Fibroblast of skin of left quadriceps (primary cell): Measurements from ENCODE around the gene HOXA9.

Experiments
- DNase-seq, 2 experiments: peaks; one replicate each; pipeline ENCODE4 v3.0.0-alpha.2; 2013; ENCODE audit warnings: low read depth in 2 of 2

Gene HOXA9

DNA sequence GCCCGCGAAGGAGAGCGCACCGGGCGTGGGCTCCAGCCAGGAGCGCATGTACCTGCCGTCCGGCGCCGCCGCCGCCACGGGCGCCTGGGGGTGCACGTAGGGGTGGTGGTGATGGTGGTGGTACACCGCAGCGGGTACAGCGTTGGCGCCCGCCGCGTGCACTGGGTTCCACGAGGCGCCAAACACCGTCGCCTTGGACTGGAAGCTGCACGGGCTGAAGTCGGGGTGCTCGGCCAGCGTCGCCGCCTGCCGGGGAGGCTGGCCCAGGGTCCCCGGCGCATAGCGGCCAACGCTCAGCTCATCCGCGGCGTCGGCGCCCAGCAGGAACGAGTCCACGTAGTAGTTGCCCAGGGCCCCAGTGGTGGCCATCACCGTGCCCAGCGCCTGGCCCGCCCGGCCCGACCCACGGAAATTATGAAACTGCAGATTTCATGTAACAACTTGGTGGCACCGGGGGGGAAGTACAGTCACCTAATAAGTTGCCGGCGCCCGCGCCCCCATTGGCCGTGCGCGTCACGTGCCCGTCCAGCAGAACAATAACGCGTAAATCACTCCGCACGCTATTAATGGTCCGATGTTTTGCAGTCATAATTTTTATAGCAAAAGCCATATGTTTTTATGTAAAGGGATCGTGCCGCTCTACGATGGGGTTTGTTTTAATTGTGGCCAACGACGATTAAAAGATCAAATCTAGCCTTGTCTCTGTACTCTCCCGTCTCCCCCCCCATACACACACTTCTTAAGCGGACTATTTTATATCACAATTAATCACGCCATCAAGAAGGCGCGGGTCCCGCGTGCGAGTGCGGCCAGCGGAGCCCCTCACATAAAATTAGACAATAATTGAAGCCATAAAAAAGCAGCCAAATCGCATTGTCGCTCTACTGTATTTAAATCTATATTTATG is at the start of gene HOXA9:
Gene HOXA9 (minus strand): TSS at position 449 of the 907 bp plus-strand sequence. CDS start 80 bp downstream, at position 369.
- peak; percentile 95 to 96 for DNase-seq

DNA sequence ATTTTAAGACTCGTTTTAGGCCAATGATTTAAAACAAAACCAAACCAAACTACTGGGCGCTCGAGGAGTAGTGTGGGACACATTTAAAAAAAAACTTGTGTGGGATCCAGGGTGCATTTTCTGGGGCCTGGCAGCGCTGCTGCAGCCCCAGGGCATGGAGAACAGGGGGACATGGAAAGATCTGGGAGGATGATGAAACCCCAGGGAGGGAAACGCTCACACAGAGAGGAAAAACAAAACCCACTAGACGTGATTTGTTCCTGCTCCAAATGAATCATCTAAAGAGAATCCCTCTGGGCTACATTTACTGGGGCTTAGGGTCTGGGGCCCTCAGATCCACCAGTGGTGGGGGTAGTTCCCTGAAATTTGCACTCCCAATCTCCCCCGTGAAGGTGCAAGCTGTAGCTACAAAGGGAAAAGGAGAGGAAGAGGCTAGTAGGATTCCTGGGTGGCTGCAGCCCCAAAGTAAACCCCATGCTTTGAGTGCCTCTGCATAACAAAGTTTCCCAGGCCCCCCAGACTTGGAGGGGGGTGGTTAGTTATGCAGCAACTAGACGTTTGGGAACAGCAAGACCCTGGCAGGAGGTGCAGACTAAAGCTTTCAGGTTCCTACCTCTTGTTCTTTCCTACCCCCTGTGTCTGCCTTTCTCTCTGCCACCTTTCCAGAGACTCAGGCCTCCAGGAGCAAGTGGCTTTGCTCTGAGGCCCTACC is 49.1 kb upstream of the HOXA9 start:
- DNase-seq: no peak

DNA sequence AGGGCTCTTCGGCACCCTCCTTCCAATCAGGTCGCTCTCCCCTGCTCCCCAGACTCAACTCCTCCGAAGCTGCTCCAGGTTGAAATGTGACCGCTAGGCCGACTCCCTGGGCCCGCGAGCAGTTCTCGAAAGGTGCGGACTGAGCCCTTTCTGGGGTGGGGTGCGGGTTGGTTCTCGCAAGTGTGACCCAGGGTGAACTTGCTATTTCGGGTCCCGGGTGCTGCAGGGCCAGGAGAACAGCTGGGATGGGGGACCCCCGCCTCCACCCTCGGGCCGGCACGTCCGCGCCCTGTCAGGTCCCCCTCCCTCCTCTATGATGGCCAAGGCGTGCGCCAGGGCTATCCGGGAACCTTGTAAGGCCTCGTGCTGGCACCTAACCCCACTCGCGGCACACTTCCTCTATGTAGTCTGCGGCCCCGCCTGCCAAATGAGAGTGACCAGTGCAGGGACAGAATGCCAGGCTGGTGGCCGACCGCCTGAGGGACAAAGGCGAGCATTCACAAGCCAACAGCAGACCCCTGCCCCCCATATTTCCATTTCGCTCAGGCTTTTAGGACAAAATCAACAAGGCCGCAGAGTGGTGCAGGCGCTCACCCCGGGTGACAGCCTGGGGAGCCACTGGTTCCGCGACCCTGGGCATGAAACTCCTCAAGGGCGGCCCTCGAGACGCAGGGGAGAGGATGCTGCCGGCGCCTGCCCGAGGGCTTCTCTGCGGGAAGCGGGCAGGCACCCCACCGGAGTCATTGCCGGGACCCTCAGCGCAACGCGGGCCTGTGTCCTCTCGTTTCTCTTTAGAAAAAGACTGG is 48.3 kb upstream of the HOXA9 start:
- DNase-seq: no peak

DNA sequence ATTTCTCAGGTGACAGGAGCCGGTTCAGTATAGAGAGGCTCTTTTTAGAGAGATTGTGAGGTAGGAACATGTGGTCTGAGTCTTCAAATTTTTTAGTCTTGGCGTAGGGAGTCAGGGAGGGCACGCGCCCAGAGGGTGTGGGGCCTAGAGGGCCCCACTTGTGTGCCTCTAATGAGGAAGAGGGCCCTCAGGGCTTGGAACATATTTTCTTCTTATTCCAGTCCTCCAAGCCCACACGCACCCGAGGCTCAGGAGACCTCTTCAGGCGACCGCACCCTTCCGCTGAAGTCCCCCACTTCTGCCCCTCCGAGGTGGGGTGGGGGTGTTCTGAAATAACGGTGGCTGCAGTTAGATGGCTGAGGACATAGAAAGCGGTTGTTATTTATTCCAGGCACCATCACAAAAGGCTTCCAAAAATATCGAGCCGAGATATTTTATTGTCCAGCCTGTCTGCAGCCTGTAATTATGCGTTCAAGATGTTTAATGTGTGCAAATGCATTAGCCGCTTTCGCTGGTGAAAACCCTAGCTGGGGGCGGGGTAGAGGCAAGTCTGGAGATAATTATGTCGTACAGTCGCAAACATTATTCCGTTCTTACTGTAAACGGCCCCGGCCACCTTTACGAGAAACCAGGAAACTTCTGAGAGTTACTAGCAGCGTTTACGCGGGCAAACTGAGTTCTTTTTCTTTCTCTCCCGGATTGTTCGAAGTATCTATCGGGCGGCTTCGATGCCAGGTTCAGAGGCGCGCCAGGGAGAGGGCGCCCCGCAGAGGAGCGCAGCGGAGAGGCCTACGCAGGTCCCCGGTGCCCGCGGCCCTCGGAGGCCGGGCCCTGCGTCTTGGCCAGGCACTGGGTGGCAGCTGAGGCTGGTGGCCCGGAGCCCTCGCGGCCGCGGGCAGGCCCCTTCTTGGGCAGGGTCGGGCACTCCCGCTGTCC is 47.4 kb upstream of the HOXA9 start:
- DNase-seq: peak in 1 of 2 experiments; percentile 20

DNA sequence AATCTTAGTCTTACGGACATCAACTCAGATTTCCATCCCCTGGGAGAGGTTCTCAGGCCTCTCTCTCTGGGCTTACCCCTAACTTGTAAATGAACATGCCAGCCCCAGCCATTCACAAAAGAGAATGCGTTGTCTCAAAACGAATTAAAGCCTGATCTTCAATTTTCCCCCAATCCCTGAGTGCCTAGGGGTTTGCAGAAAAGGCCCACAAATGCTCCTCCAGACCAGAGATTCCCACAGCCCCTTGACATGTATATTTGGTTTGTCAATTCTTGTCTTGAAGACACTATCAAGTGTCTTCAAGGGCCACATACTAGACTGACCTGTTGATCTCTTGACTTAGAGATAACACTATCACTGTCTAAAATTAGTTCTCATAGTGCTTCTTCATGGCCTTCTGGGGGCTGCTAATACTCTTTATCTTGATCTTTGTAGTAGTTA is 46.4 kb upstream of the HOXA9 start:
- DNase-seq: no peak

DNA sequence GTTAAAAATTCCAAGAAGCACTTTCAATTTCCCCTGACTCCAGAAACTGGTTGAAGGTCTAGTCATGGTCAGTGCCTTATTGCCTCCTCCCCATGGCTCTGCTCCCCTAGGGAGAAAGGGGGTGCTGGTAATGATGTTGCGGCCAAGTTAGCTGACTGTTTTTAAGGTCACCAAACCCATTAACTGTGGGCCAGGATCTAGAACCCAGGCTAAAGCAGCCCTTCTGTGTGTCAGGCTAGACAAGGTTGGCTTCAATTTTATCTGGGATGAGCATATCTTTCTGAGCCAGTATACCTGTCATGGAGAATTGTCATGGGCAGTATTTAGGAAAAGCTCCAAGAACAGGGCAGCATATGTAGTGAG is 45.7 kb upstream of the HOXA9 start:
- DNase-seq: no peak

DNA sequence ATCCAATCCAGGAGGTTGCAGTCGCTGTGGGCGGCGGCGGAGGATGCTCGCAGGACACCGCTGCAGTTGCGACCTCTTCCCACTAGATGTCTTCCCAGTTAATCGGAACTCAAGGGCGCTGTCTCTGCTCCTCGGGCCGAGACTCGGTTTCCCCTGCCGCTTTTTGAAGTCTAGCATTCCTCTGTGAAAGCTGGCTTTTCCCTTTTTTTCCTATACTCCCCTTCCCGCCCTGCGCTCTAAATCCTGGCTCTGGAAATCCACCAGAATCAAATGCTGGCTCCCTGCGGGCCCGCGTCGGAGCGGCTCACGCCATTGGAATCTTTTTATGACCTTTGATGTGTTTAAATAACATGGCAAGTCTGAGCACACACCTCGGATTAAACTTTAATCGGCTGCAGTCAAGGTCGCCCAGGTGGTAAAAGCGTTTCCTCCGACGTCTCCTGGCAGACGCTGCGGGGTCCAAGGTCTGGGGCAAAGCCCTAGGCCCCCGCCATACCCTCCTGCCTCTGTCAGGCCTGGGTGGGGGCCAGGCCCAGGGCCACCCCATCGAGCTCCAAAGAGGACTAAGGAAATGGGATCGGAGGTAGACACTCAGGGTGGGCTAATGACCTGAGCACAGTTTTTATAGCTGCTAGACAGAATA is 45.2 kb upstream of the HOXA9 start:
- DNase-seq: no peak

DNA sequence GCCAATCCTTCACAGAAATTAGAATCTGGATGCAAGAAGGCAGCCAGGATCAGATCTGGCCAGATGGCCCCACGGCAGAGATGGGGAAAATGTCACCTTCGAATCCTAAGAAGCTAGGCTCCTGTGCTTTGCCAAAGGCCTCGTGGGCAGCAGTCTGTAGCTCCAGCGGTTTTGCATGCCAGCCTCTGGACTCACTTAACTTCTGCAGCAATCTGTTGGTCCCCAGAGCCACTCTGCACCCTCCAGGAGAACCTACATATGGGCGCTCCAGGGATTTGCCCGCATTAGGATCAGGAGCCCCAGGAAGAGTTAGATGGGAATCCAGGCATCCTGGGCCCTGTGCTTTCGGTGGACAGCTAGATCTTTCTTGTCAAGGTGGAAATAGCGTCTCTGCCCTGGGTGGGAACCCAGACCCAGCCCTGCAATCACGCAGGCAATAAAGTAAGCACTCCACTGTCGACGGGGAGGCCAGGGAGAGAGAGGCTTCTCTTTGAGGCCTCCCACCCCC is 44.6 kb upstream of the HOXA9 start:
- no peak for DNase-seq

DNA sequence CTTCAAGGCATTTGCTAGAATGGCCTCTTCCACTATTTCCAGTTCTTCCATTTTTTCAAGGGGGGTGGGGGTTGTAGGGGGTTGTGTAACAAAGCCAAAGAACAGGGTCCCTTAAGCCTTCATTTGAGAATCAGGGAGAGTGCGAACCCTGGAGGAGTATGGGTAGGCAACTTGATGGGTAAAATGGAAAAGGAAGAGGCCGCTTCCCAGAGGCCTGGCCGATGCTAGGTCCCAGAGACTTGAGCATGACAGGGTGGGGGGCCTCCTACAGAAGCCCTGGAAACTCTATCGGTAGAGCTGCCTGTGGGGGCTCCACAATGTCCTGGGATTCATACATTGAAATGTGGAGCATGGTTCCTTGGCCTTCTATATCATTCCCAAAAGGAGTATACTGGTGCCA is 43.7 kb upstream of the HOXA9 start:
- DNase-seq: no peak

DNA sequence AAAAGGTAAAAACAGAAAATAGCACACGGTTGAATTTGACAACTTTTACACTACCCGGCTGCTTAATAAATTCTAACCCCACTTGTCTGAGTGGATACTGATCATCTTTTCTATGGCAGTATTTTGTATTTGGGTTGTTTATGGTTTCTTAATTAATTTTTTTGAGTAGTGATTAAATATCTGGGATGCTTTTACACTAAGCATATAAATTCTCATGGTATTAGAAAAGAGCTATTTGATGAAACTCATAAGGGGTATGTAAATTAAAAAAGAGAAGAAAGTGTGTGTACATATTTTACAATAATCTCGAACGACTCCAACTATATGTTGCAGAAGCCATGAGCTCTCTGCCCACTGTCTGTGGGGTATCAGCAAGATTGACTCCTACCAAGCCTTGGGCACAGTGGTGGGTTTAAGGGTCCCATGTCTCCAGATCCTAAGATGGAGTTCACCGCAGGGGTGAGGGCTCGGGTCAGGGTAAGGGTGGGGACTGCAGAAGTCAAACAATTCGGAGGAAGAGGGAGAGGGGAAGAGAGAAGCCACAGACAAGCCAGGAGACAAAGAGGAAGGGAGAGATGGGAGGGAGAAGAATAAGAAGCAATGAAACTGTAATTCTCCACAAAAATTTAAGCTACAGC is 42.1 kb upstream of the HOXA9 start:
- DNase-seq: no peak

DNA sequence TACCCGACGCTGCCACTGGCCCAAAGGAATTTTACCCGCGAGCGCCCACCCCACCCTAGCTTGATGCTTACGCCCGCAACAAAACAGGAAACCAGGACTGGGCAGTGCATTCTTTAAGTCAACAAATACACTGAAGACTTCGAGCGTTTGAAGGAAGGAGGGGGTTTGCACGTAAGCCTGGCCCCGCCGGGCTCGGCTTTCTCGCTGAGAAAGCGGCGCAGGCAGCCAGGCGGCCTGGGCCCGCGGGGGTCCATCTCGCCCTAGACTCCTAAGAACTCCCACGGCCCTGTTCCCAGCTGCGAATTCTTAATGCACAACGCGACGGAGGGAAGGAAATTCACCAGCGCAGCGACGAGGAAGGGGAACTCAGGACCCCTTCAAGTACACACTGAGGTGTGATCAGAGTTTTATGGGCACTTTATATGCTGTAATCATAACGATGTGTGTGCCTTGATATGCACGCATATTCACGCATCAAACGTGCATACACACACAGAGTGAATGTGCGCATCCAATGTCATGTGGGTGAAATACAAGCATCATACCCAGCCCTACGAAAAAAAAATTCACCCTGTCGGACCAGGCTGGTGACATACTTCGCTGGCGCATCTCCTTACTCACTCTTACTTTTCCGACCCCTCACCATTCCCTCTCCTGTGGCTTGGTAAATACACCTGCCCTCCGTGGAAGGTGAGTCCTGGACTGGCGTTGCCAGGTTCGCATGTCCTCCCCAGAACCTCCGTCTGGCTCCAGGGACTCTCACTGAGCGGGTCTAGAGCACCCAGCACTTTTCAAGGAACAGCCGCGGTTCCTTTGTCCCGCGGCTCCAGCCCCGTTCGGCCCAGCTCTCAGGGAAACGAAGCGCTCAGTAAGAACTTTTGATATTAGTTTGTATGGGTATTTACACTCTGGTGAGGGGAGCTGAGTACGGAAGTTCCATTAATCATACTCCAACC is 40.3 kb upstream of the HOXA9 start:
- DNase-seq: no peak

DNA sequence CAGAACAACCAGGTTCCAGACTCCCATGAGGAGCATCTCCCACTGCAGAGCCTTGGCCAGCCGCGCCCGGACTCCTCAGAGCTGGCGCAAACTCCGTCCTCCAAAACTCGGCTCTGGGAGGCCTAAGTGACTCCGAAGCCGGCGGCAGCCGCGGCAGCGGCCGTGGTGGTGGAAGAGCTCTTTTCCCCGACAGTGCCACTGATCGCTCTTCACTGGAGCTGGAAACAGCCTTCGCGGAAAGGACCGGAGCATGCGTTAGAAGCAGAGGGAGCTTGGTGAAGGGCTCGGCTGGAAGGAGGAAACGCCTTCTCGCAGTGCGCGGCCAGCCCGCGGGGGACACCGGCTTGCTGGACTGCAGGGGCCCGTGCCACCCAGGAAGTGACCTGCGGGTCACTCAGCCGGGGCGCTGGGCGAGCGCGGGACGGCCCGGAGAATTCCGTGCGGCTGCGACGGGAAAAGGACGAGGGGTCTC is 39.5 kb upstream of the HOXA9 start:
- DNase-seq: no peak

DNA sequence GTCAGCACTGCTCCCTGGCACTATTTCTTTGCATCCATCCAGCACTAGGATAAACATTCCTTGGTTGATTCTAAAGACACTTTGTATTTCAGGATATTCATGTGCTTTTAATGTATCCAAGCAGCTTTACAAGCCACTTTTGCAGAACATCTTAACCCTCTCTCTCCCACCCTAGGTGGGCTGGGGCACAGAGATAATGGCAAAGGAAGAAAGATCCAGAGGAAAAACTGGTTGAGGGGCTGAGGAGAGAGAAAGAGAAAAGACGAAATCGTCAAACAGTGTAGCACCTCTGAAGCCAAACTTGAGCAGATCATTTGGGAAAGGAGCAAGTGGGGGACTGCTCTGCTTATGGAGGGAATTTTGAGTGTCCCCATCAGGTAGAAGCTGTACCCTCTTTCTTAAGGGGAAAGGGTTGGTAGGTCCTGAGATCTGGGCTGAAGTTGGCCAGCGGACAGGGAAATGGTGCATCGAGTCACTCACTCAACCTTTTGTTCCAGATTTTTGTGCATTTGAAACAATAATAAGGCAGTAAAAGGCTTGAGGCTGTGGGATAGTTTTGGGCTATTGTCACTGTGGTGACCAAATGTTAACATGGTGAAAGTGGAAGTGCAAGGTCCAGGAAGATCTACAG is 38.7 kb upstream of the HOXA9 start:
- no peak for DNase-seq

DNA sequence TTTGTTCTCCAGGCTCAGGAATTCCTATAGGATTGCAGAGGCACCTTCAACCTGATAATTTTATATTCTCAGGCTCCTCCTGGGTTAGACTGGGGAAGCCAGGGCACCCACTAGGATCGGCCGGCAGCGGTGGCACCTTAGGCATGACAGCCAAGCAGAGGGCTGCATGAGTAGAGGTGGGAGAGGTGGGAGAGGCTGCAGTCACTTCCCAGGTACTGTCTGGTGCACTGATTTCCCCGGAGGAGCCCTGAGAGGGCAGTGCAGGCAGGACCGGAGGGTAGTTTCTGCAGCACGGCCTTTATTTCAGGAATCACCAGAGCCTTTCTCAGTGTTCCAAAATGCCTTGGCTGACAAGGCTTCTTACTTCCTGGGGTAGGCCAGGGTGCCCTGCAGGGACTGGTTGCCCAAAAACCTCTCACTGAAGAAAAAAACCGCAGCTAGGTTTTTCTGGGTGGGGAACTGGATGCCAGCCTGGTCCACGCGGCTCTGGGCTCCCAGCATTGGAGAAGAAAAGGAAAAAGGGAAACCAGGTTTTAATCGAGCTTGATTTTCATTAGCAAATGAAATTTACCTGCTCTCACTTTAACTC is 38.1 kb upstream of the HOXA9 start:
- DNase-seq: no peak

DNA sequence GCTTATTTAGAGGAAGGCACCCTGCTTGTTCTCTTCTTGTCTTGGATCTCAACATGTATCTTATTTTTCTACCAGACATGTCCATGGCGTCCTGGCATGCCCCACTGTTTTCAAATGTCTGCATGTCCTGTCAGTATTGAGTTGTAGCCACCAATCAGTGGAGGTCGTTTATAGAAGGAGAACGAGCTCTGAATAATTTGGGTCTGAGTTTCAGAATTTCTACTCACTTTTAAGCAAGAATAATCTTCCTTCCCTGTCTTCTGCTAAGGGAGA is 37.5 kb upstream of the HOXA9 start:
- DNase-seq: no peak

DNA sequence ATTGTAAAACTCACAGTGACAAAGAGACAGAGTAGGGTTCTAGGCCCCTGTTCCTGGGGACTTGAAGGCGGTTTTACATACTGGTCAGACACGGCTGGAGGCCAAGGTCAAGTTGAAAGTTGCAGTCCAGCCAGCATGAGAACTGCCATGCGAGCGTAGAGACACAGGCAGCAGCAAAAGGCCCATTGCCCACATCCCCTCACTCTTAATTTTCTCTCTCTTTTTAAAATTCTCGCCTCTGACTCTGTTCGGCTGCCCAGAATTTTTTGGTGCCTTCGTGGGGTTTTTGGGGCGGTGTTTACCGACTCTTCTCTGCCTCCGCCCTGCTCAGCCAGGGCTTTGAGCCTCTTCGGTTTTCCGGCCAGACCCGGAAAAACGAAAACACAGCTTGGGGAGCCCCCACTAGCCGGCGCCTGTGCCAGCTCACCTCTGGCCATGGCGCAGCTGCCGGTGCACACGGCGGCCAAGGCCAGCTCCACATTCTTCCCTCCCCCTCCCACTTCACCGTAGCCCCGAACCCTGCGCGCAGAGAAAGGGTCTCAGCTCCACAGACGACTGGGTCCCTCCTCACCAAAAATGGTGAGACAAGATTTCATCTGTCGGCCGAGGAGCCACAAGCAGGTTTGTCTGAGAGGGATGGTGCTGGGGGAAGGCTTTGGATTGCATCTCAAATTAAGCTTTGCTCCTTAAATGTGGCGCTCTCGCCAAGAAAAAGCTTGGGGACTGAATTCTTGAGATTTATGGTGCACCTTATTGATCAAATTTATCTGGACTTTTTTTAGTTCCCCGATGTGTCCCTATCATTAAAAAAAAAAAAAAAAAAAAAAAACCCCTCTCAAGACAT is 36.9 kb upstream of the HOXA9 start:
- no peak for DNase-seq

DNA sequence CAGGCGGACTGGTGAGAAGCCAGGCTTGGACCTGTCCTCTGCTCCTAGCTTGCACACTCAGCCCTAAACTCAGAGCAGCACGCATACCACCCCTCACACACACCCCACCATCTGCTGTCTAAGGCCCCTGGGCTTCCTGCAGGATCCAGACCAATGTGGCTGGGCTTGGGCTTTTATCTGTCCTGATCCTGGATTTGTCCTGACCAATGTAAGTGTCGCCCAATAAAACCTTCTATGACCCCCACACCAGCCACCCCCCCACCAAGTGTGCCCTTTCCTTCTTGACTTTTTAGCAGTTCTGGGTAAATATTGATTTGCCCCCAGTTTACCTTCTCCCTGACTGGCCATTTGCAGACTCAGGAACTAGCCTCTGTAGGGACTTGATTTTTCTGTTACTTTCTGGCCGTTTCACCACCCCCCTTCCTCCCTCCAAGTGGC is 36.3 kb upstream of the HOXA9 start:
- DNase-seq: no peak
